ENCODE results near the gene ZSWIM8.
"Not testable (repeated sequence)": the region's sequence is repeated elsewhere in the genome, so short reads cannot be mapped to it uniquely, and the experiment has no call there.

Gene ZSWIM8

GRCh38 chr10:73819513-73820093 lies 34.2 kb downstream of the ZSWIM8 start:
- no peaks in the 10 kb centered on the region for H3K9me3 ChIP-seq (replicated peaks; ENCODE audit: low read length)
- peaks cover 16% of the 10 kb centered on the region for H3K4me1 ChIP-seq (ENCODE audit: control insufficient read depth, insufficient read depth, low read length)
- no peaks in the 10 kb centered on the region for H3K27me3 ChIP-seq (ENCODE audit: control insufficient read depth, insufficient read depth, low read length)
- H3K4me3 ChIP-seq (ENCODE audit: low read length), result no peak overlapping the region
- H3K9ac ChIP-seq (ENCODE audit: low read depth, low read length), result no peak overlapping the region
- H3K4me2 ChIP-seq (ENCODE audit: low read length), result no peak overlapping the region
- H3K36me3 ChIP-seq (ENCODE audit: insufficient read depth, low read length), result peaks cover 19% of the 10 kb centered on the region

- Histone ChIP-seq H3K27me3 (ENCODE audit: control insufficient read depth, insufficient read depth, low read length) (no peaks in the 10 kb centered on the region), H3K36me3 (ENCODE audit: insufficient read depth, low read length) (peaks cover 27% of the 10 kb centered on the region), H3K4me1 (ENCODE audit: control insufficient read depth, insufficient read depth, low read length) (peaks cover 14% of the 10 kb centered on the region), H3K4me2 (ENCODE audit: low read length) (no peak overlapping the region), H3K9ac (ENCODE audit: low read depth, low read length) (no peak overlapping the region), H3K9me3 (replicated peaks; ENCODE audit: low read length) (no peaks in the 10 kb centered on the region), H3K4me3 (ENCODE audit: low read length) (no peak overlapping the region)
These were observed 38.0 kb downstream of the ZSWIM8 start for GRCh38 chr10:73823391-73823790.

GRCh38 chr10:73824146-73824725 lies 38.8 kb downstream of the ZSWIM8 start:
- Histone ChIP-seq H3K4me3 (ENCODE audit: low read length) (no peak overlapping the region), H3K9ac (ENCODE audit: low read depth, low read length) (no peak overlapping the region), H3K9me3 (replicated peaks; ENCODE audit: low read length) (no peaks in the 10 kb centered on the region), H3K4me2 (ENCODE audit: low read length) (no peak overlapping the region), H3K27me3 (ENCODE audit: control insufficient read depth, insufficient read depth, low read length) (no peaks in the 10 kb centered on the region), H3K4me1 (ENCODE audit: control insufficient read depth, insufficient read depth, low read length) (peaks cover 14% of the 10 kb centered on the region), H3K36me3 (ENCODE audit: insufficient read depth, low read length) (peaks cover 27% of the 10 kb centered on the region)

DNA sequence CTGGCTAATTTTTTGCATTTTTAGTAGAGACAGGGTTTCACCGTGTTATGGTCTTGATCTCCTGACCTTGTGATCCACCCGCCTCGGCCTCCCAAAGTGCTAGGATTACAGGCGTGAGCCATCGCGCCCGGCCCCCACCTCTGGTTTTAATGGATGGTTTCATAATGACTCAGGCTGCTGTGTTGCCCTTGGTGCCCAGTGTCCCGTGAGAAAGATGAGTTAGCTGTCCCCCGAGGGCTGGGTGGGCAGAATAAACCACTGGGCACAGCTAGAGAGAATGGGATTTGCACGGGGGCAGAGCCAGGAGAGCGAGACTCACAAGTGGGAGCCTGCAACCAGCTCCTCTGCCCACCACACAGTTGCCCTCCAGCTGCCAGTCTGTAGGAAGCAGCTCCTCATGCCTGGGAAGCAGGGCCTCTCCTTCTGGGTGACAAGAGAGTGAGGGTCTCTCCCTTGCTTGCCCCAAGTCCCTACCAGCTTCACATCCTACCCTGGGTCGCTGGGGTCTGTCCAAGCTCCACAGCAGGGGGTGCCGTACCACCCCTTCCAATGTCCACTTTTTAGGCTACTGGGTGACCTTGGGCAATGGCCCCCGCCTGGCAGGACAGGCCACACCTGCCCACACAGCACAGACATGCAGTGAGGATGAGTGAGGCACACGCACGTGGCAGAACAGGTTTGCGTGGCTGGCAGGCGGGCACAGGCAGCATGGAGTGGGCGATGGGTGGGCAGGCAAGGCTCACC lies 42.1 kb downstream of the ZSWIM8 start:
- H3K27me3 ChIP-seq (ENCODE audit: control insufficient read depth, insufficient read depth, low read length), result no peaks in the 10 kb centered on the region
- no peak overlapping the region for H3K9ac ChIP-seq (ENCODE audit: low read depth, low read length)
- no peak overlapping the region for H3K4me3 ChIP-seq (ENCODE audit: low read length)
- no peaks in the 10 kb centered on the region for H3K9me3 ChIP-seq (replicated peaks; ENCODE audit: low read length)
- peaks cover 27% of the 10 kb centered on the region for H3K36me3 ChIP-seq (ENCODE audit: insufficient read depth, low read length)
- peaks cover 8% of the 10 kb centered on the region for H3K4me1 ChIP-seq (ENCODE audit: control insufficient read depth, insufficient read depth, low read length)
- peak overlapping the region; percentile 54 for H3K4me2 ChIP-seq (ENCODE audit: low read length)

DNA sequence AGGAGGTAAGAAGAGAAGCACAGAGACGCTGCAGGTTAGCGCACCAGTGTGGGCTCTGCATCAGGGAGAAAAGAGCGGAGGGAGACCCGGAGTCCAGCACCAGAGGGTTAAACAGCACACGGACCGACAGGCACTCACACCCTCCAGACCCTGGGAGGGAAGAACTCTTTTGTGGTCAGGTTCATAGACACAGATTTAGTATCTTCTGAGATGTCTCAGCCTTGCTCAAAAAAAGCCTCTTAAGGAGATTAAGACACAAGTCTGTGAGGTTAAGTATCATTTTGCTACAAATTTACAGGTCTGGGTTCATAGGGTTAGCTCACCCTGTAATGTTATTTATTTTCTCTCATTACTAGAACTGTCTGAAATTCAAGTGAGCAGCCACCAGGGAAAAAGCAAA lies 42.8 kb downstream of the ZSWIM8 start:
- peaks cover 27% of the 10 kb centered on the region for H3K36me3 ChIP-seq (ENCODE audit: insufficient read depth, low read length)
- peaks cover 8% of the 10 kb centered on the region for H3K4me1 ChIP-seq (ENCODE audit: control insufficient read depth, insufficient read depth, low read length)
- H3K27me3 ChIP-seq (ENCODE audit: control insufficient read depth, insufficient read depth, low read length), result no peaks in the 10 kb centered on the region
- no peak overlapping the region for H3K9ac ChIP-seq (ENCODE audit: low read depth, low read length)
- no peak overlapping the region for H3K4me3 ChIP-seq (ENCODE audit: low read length)
- H3K4me2 ChIP-seq (ENCODE audit: low read length), result no peak overlapping the region
- no peaks in the 10 kb centered on the region for H3K9me3 ChIP-seq (replicated peaks; ENCODE audit: low read length)

GRCh38 chr10:73829090-73829489 lies 43.7 kb downstream of the ZSWIM8 start:
- H3K9me3 ChIP-seq (replicated peaks; ENCODE audit: low read length); H3K9ac ChIP-seq (ENCODE audit: low read depth, low read length); H3K4me3 ChIP-seq (ENCODE audit: low read length); H3K27me3 ChIP-seq (ENCODE audit: control insufficient read depth, insufficient read depth, low read length); H3K4me2 ChIP-seq (ENCODE audit: low read length); H3K4me1 ChIP-seq (ENCODE audit: control insufficient read depth, insufficient read depth, low read length): not testable (repeated sequence)
- H3K36me3 ChIP-seq (ENCODE audit: insufficient read depth, low read length), result peaks cover 20% of the 10 kb centered on the region

GRCh38 chr10:73836427-73836980 lies 51.1 kb downstream of the ZSWIM8 start:
- Histone ChIP-seq H3K36me3 (ENCODE audit: insufficient read depth, low read length) (peaks cover 20% of the 10 kb centered on the region), H3K27me3 (ENCODE audit: control insufficient read depth, insufficient read depth, low read length) (no peaks in the 10 kb centered on the region), H3K4me3 (ENCODE audit: low read length) (no peak overlapping the region), H3K9me3 (replicated peaks; ENCODE audit: low read length) (no peaks in the 10 kb centered on the region), H3K4me2 (ENCODE audit: low read length) (no peak overlapping the region), H3K4me1 (ENCODE audit: control insufficient read depth, insufficient read depth, low read length) (peaks cover 19% of the 10 kb centered on the region), H3K9ac (ENCODE audit: low read depth, low read length) (no peak overlapping the region)

DNA sequence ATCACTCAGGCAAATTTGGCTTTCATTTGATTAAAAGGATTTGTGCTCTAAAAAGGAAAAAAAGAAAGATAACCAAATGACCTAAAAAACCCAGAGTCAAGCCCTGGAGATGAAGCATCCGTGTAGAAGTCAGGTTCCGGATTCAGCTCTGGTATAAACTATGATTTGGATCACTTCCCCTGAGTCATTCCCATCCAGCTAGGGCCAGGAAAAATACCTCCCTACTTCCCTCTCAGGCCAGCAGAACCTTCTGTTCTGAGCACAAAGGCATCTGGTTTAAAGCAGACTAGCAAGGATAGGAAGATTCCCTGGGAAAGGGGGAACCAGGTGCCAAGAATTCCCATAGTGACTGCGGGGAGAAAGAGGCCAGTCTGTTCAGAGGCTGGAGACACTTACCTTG lies 51.7 kb downstream of the ZSWIM8 start:
- no peak overlapping the region for H3K4me3 ChIP-seq (ENCODE audit: low read length)
- no peak overlapping the region for H3K4me2 ChIP-seq (ENCODE audit: low read length)
- H3K9me3 ChIP-seq (replicated peaks; ENCODE audit: low read length), result no peaks in the 10 kb centered on the region
- peaks cover 20% of the 10 kb centered on the region for H3K36me3 ChIP-seq (ENCODE audit: insufficient read depth, low read length)
- H3K9ac ChIP-seq (ENCODE audit: low read depth, low read length), result no peak overlapping the region
- peaks cover 19% of the 10 kb centered on the region for H3K4me1 ChIP-seq (ENCODE audit: control insufficient read depth, insufficient read depth, low read length)
- H3K27me3 ChIP-seq (ENCODE audit: control insufficient read depth, insufficient read depth, low read length), result no peaks in the 10 kb centered on the region

DNA sequence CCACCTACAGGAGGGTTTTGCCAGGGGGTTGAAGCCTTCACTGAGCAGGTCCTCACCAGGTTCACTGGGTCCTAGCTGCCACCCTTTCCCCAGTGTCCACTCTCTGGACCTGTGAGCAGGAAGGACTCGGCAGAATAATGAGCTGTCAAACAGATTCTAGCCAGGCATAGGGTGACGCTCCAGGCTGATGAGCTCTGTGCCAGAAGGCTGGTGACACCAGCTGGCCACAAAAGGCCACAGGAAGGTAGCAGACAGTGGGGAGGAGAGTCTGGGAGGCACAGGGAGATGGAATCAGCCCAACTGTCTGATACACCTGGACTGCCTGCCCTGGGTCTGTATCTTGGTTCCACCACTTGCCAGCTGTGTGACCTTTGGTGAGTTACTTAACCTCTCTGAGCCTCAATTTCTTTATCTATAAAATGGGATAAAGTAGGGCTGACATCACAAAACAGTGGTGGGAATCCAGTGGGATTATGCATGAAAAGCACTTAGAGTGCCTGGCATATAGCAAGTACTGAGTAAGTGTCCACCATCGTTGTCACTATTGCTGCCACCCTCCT lies 52.7 kb downstream of the ZSWIM8 start:
- no peak overlapping the region for H3K4me2 ChIP-seq (ENCODE audit: low read length)
- H3K36me3 ChIP-seq (ENCODE audit: insufficient read depth, low read length), result peaks cover 24% of the 10 kb centered on the region
- H3K9ac ChIP-seq (ENCODE audit: low read depth, low read length), result no peak overlapping the region
- no peaks in the 10 kb centered on the region for H3K9me3 ChIP-seq (replicated peaks; ENCODE audit: low read length)
- no peak overlapping the region for H3K4me3 ChIP-seq (ENCODE audit: low read length)
- no peaks in the 10 kb centered on the region for H3K27me3 ChIP-seq (ENCODE audit: control insufficient read depth, insufficient read depth, low read length)
- peaks cover 19% of the 10 kb centered on the region for H3K4me1 ChIP-seq (ENCODE audit: control insufficient read depth, insufficient read depth, low read length)

DNA sequence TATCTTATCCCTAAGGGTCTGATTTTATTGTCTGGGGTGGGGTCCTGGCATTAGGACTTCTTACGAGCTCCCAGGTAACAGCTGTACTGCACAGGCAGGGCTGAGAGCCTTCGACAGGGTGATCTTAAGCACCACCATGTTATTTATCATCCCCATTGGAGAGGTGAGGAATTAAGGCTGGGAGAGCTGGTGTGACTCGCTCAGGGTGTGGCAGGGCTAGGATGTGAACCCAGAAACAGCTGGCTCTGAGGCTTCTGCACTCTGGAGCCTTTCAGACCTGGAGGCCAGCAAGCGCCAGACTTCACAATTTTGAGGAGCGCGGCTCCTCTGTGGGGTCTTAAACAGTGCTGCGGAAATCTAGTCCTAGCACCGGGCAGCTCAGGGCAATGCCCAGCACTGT lies 53.4 kb downstream of the ZSWIM8 start:
- Histone ChIP-seq H3K4me1 (ENCODE audit: control insufficient read depth, insufficient read depth, low read length) (peaks cover 19% of the 10 kb centered on the region), H3K36me3 (ENCODE audit: insufficient read depth, low read length) (peaks cover 24% of the 10 kb centered on the region)

DNA sequence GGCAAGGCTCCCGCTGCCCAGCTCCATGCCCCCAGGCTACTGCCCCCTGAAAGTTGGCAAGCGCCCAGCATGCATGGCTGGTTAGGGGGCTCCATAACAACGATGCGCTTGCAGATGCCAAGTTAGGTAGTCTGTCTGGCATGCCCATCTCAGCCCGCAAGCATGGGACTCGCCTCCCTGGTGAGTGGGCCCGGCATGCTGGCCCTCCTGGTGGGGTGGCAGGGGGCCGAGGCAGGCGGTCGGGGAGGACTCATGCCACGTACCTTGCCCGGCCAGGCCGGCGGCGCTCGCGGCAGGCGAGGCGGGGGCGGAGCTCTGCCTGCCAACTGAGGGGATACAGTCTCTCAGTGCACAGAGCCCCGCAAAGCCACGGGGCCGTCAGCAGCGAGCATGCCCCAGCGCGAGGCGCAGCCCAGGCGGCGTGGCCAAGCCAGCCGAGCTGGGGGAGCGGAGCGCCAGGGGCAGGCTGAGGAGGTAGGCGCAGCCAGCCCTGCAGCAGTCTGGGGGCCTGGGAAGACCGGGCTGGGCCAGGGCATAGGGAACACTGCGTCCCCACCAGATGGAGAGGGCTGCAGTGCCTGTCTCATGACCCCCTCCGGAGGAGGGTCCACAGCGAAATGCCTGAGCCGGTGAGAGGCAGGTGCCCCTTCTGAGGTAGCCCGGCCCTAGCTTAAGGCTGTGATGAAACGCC lies 54.0 kb downstream of the ZSWIM8 start:
- no peak overlapping the region for H3K4me3 ChIP-seq (ENCODE audit: low read length)
- H3K36me3 ChIP-seq (ENCODE audit: insufficient read depth, low read length), result peaks cover 22% of the 10 kb centered on the region
- no peaks in the 10 kb centered on the region for H3K27me3 ChIP-seq (ENCODE audit: control insufficient read depth, insufficient read depth, low read length)
- H3K9me3 ChIP-seq (replicated peaks; ENCODE audit: low read length), result no peaks in the 10 kb centered on the region
- no peak overlapping the region for H3K4me2 ChIP-seq (ENCODE audit: low read length)
- no peak overlapping the region for H3K9ac ChIP-seq (ENCODE audit: low read depth, low read length)
- peaks cover 19% of the 10 kb centered on the region for H3K4me1 ChIP-seq (ENCODE audit: control insufficient read depth, insufficient read depth, low read length)

More for the DNA sequence above, 53.4 kb downstream of the ZSWIM8 start:
- no peaks in the 10 kb centered on the region for H3K27me3 ChIP-seq (ENCODE audit: control insufficient read depth, insufficient read depth, low read length)
- no peak overlapping the region for H3K4me3 ChIP-seq (ENCODE audit: low read length)
- no peak overlapping the region for H3K4me2 ChIP-seq (ENCODE audit: low read length)
- no peaks in the 10 kb centered on the region for H3K9me3 ChIP-seq (replicated peaks; ENCODE audit: low read length)
- H3K9ac ChIP-seq (ENCODE audit: low read depth, low read length), result no peak overlapping the region
